Activated T-helper 1 cell treated with anti-CD3 and anti-CD28 coated beads, Interleukin-12 subunit alpha, Interleukin-12 subunit beta, Interleukin-2, Interleukin-4 antibody, amounts not matched to agents 30 ng/mL and 10 ng/mL and 1 ng/mL, durations not matched to agents 14 hours and 24 hours and 36 hours (primary cell): Measurements from ENCODE around the gene C19orf81. TPM values are rescaled to one million over a fixed set of nuclear protein-coding genes. Genes with fewer than 3 reads are reported as not detected.

ENCODE experiments used
- DNase-seq: peaks from one replicate; pipeline ENCODE4 v3.0.0; 2021; ENCODE audit warnings: low spot score
- H3K27ac Mint-ChIP-seq: one replicate; pipeline ENCODE4 v1.8.0; 2021; ENCODE audit warnings: mild to moderate bottlenecking, mixed read lengths
- H3K27me3 Mint-ChIP-seq: one replicate; pipeline ENCODE4 v1.8.0; 2022; ENCODE audit warnings: mild to moderate bottlenecking, moderate library complexity, mixed read lengths; ENCODE audit not compliant: insufficient read depth
- H3K36me3 Mint-ChIP-seq: one replicate; pipeline ENCODE4 v1.8.0; 2021; ENCODE audit warnings: low read depth, mixed read lengths
- H3K4me1 Mint-ChIP-seq: one replicate; pipeline ENCODE4 v1.8.0; 2021; ENCODE audit warnings: low read depth, mixed read lengths
- H3K4me3 Mint-ChIP-seq: one replicate; pipeline ENCODE4 v1.8.0; 2021; ENCODE audit warnings: mild to moderate bottlenecking, moderate library complexity, mixed read lengths
- H3K9me3 Mint-ChIP-seq: one replicate; pipeline ENCODE4 v1.8.0; 2021; ENCODE audit warnings: mixed read lengths
- intact Hi-C: fragments of 100-400 bp; cut with micrococcal nuclease; formaldehyde crosslinking; loops from one replicate; pipeline ENCODE4 v1.15.1; 2024
- total RNA-seq: library from RNA; stranded (reverse); gene quantifications from 2 replicates; pipeline ENCODE4 v1.2.3, GENCODE V29; 2022

C19orf81 gene
- total RNA-seq, 1 donor from 2014 or later = not detected

DNA sequence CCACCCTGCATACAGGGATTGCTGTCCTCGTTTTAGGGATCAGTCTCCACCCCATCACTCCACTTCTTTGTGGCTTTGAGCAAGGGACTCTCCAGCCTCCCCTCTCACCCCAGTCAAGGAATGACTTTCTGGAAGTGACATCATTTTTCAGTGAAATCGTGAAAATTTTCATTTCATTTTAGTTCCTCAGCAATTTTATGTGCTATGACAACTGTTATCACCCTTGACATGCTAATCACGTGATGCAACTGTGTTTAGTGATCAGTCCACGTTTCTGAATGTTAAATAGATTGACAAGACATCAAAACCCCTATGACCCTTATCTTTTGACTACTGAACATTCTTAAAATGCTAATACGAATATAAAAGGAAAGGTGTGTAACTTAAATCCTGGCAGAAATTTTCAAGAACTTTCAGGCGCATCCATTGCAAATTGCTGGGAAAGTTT lies 8.0 kb downstream of the C19orf81 start:
- no peak for DNase-seq
- H3K27ac Mint-ChIP-seq = peak overlapping the region; percentile 34
- peak overlapping the region; percentile 47 for H3K4me3 Mint-ChIP-seq
- intact Hi-C loops = loop anchor here (5.0 kb wide), 1 partner anchor 330 kb away; the partner anchor contains the start of gene KCNC3
- peaks cover 24% of the 10 kb centered on the region for H3K27me3 Mint-ChIP-seq
- no peaks in the 10 kb centered on the region for H3K36me3 Mint-ChIP-seq
- H3K9me3 Mint-ChIP-seq = peaks cover 19% of the 10 kb centered on the region
- peaks cover 15% of the 10 kb centered on the region for H3K4me1 Mint-ChIP-seq

DNA sequence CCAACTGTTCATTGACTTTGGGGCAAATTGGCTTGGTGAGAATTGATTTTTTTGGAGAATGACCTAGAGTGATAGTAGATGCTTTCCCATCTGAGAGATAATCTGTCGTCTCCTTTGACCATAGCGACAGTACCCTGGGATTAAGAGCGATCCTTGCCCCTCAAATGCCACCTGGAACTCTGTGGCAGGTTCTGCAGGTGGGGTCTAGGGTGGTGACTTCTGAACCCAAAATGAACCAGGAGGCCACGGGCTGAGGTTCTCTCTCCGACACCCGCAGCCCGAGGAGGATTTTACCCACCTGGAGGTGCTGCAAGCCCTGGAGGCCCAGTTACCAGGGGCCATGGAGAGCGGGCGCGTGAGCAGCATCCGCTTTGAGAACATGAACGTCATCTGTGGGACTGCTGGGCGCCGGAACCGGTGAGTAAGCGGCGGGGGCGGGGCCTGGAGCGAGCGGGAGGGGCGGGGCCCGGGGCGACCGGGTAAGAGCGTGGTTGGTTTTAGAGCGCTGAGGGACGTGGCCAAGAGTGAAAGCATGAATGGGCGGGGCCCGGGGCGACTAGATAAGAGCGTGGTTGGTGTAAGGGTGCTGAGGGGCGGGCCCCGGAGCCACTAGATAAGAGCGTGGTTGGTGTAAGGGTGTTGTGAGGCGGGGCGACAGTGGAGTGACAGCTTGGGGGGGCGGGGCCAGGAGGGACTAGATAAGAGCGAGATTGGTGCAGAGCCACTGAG lies 8.6 kb downstream of the C19orf81 start:
- Mint-ChIP-seq H3K4me3 (peak overlapping the region; percentile 78), H3K9me3 (peaks cover 19% of the 10 kb centered on the region), H3K27me3 (peaks cover 24% of the 10 kb centered on the region), H3K27ac (peak overlapping the region; percentile 87), H3K36me3 (no peaks in the 10 kb centered on the region), H3K4me1 (peaks cover 15% of the 10 kb centered on the region)
- intact Hi-C loops = loop anchor here (1.0 to 5.0 kb wide), 4 partner anchors 66 to 331 kb away; partner anchors contain the start of genes EMC10, GARIN5A, JOSD2 and KCNC3
- DNase-seq = peak; percentile 69

DNA sequence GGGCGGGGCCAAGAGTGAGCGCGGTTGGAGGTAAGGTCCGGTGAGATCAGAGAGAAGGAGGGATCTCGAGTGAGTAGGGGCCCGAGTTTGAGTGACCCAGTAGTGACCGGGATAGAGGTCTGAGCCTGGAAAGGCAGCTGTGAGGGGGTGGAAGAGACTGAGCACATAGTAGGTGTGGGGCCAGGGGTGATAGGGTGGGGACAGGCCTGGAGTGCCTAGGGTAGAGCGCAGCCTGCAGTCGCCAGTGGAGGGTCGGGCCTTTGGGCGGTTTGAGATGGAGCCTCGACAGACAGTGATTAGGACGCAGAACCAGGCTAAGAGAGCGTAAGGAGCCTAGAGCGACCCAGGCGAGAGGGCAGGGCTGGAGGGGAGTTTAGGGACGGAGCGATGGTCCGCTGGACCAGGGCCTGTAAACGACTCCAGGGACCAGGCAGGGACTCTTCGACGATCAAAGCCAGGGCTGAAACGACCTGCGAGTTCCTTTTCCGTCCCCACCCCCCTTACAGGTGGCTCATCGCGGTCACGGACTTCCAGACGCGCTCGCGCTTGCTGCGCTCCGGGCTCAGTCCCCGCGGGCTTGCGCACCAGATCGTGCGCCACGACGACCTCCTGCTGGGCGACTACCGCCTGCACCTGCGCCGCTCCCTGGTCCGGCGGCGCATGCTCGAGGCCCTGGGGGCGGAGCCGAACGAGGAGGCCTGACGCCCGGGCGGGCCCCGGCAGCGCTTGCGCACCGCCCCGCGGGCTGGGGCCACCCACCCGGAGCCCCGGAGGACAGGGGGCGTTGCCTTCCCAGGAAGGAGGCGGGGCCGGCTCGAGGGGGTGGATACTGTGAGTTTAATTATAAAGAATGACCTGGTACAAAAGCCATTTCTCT lies 9.4 kb downstream of the C19orf81 start:
- Mint-ChIP-seq H3K27ac (peak overlapping the region; percentile 87), H3K4me3 (peak overlapping the region; percentile 78), H3K4me1 (peaks cover 15% of the 10 kb centered on the region), H3K27me3 (peaks cover 19% of the 10 kb centered on the region), H3K36me3 (no peaks in the 10 kb centered on the region), H3K9me3 (peaks cover 19% of the 10 kb centered on the region)
- DNase-seq = peak; percentile 49
- intact Hi-C loops = loop anchor here (1.0 to 5.0 kb wide), 4 partner anchors 66 to 331 kb away; partner anchors contain the start of genes EMC10, GARIN5A, JOSD2 and KCNC3

GRCh38 chr19:50659318-50660087 lies 10.3 kb downstream of the C19orf81 start:
- H3K27ac Mint-ChIP-seq = no peak overlapping the region
- peaks cover 15% of the 10 kb centered on the region for H3K4me1 Mint-ChIP-seq
- intact Hi-C loops = loop anchor here (5.0 kb wide), 1 partner anchor 332 kb away; the partner anchor contains the start of gene KCNC3
- H3K9me3 Mint-ChIP-seq = peaks cover 19% of the 10 kb centered on the region
- DNase-seq = no peak
- H3K4me3 Mint-ChIP-seq = peak overlapping the region; percentile 7
- peaks cover 25% of the 10 kb centered on the region for H3K27me3 Mint-ChIP-seq
- no peaks in the 10 kb centered on the region for H3K36me3 Mint-ChIP-seq

DNA sequence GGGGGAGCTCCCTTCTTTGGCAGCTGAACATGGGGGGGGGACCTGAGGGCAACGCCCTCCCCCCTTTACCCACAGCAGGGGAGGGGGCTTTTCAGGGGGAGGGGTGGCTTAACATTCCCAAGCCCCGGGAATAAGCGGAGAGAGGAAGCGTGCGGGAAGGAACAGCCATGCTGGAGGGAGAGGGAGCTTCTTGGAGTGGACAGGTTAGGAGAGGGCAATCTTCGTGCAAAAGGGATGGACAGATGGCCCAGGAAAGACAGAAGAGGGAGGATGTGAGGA lies 10.8 kb downstream of the C19orf81 start:
- intact Hi-C loops = no loop called here
- H3K27me3 Mint-ChIP-seq = peaks cover 30% of the 10 kb centered on the region
- no peaks in the 10 kb centered on the region for H3K36me3 Mint-ChIP-seq
- H3K4me3 Mint-ChIP-seq = peak overlapping the region; percentile 45
- DNase-seq = no peak
- peaks cover 15% of the 10 kb centered on the region for H3K4me1 Mint-ChIP-seq
- H3K9me3 Mint-ChIP-seq = peaks cover 15% of the 10 kb centered on the region
- H3K27ac Mint-ChIP-seq = no peak overlapping the region

DNA sequence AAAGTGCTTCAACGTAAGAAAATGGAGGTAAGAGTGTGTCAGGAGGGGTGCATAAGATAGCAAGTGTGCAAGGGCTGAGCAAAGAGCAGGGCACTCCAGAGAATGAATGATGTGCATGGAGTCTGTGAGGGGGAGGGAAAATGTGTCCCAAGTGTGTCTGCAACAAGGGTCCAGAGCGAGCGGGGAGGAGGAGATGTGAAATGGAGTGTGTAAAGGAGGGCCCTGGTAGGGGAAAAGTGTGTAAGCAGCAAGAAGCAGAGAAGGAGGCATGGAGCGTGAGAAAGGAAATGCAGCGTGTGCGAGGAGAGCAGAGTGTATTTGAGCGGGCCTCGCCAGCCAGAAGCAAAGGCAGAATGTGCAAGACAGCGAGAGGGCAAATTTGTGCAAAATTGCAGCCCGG lies 11.8 kb downstream of the C19orf81 start:
- Mint-ChIP-seq H3K27me3 (peaks cover 38% of the 10 kb centered on the region), H3K9me3 (peaks cover 14% of the 10 kb centered on the region), H3K27ac (no peak overlapping the region), H3K4me3 (no peak overlapping the region), H3K4me1 (peaks cover 15% of the 10 kb centered on the region), H3K36me3 (no peaks in the 10 kb centered on the region)
- intact Hi-C loops = no loop called here
- DNase-seq = no peak

- no peak for DNase-seq
- Mint-ChIP-seq H3K4me1 (peaks cover 15% of the 10 kb centered on the region), H3K36me3 (no peaks in the 10 kb centered on the region), H3K4me3 (no peak overlapping the region), H3K27ac (no peak overlapping the region), H3K9me3 (peaks cover 14% of the 10 kb centered on the region), H3K27me3 (peaks cover 43% of the 10 kb centered on the region)
- intact Hi-C loops = no loop called here
Measured at GRCh38 chr19:50661766-50662650, 12.8 kb downstream of the C19orf81 start.

- H3K9me3 Mint-ChIP-seq = peaks cover 6% of the 10 kb centered on the region
- intact Hi-C loops = no loop called here
- no peak overlapping the region for H3K27ac Mint-ChIP-seq
- H3K4me1 Mint-ChIP-seq = peaks cover 7% of the 10 kb centered on the region
- H3K36me3 Mint-ChIP-seq = no peaks in the 10 kb centered on the region
- DNase-seq = no peak
- H3K4me3 Mint-ChIP-seq = no peak overlapping the region
- H3K27me3 Mint-ChIP-seq = peaks cover 38% of the 10 kb centered on the region
Measured at GRCh38 chr19:50662651-50663481, 13.6 kb downstream of the C19orf81 start.

GRCh38 chr19:50663482-50663790 lies 14.2 kb downstream of the C19orf81 start:
- Mint-ChIP-seq H3K4me3 (no peak overlapping the region), H3K27me3 (peaks cover 34% of the 10 kb centered on the region), H3K4me1 (peaks cover 2% of the 10 kb centered on the region), H3K27ac (no peak overlapping the region), H3K36me3 (no peaks in the 10 kb centered on the region), H3K9me3 (peaks cover under 1% of the 10 kb centered on the region)
- intact Hi-C loops = no loop called here
- no peak for DNase-seq

GRCh38 chr19:50664204-50664603 lies 15.0 kb downstream of the C19orf81 start:
- intact Hi-C loops = no loop called here
- Mint-ChIP-seq H3K36me3 (no peaks in the 10 kb centered on the region), H3K27ac (no peak overlapping the region), H3K9me3 (no peaks in the 10 kb centered on the region), H3K4me3 (no peak overlapping the region), H3K27me3 (peaks cover 34% of the 10 kb centered on the region), H3K4me1 (no peaks in the 10 kb centered on the region)
- no peak for DNase-seq

DNA sequence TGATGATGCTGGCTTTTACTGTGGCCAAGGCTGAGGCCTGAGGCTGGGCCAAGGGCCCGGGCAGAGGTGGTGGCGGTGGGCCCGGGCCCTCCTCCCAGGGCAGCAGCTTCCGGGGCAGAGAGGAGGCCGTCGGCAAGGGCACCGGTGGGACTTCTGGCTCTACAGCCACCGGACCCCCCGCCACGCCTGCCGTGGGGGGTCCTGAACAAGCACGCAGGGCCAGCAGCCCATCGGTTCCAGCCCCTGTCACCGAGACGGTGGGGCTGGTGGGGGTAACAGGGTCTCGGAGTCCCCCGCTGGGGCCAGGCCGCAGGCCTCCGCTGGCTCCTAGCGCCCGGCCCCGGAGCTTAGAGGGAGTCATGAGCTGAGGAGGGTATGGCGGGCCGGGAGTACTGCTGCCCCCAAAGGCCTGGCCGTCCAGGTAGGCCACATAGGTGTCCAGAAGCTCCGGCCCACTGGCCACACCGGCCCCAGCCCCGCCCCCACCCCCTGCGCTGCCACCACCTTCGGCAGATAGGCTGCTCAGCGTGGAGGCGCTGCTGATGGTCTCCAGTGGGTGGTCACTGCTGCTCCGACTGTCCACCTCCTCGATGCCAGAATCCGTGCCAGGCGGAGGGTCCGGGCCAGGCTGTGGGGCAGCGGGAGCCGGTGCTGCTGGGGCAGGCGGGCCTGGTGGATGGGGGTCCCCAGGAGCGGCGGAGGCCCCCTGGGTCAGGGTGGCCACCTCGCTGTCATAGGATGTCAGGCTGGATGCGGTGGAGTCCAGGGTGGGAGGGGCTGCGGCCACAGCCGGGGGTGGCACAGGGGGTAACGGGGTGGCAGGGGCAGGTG lies 17.3 kb downstream of the C19orf81 start:
- intact Hi-C loops = no loop called here
- H3K36me3 Mint-ChIP-seq = no peaks in the 10 kb centered on the region
- H3K9me3 Mint-ChIP-seq = no peaks in the 10 kb centered on the region

More for the DNA sequence above, 17.3 kb downstream of the C19orf81 start:
- DNase-seq = no peak
- H3K27ac Mint-ChIP-seq = no peak overlapping the region
- no peak overlapping the region for H3K4me3 Mint-ChIP-seq
- H3K27me3 Mint-ChIP-seq = peaks cover 39% of the 10 kb centered on the region
- H3K4me1 Mint-ChIP-seq = no peaks in the 10 kb centered on the region
